ELR (cell line): Measurements from ENCODE around the gene GNG7.
"Not testable (repeated sequence)": the region's sequence is repeated elsewhere in the genome, so short reads cannot be mapped to it uniquely, and the experiment has no call there.

Experiments used
- DNase-seq: peaks from one replicate; pipeline ENCODE4 v3.0.0-alpha.2; 2015; ENCODE audit warnings: low read depth

GNG7 gene

DNA sequence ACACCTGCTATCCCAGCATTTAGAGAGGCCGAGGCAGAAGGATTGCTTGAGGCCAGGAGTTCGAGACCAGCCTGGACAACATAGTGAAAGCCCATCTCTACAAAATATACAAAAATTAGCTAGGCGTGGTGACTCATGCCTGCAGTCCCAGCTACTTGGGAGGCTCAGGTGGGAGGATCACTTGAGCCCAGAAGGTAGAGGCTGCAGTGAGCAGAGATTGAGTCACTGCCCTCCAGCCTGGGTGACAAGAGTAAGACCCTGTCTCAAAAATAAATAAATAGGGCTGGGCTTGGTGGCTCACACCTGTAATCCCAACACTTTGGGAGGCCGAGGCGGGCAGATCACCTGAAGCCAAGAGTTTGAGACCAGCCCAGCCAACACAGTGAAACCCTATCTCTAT is 238.8 kb downstream of the GNG7 start:
- not testable (repeated sequence) for DNase-seq

DNA sequence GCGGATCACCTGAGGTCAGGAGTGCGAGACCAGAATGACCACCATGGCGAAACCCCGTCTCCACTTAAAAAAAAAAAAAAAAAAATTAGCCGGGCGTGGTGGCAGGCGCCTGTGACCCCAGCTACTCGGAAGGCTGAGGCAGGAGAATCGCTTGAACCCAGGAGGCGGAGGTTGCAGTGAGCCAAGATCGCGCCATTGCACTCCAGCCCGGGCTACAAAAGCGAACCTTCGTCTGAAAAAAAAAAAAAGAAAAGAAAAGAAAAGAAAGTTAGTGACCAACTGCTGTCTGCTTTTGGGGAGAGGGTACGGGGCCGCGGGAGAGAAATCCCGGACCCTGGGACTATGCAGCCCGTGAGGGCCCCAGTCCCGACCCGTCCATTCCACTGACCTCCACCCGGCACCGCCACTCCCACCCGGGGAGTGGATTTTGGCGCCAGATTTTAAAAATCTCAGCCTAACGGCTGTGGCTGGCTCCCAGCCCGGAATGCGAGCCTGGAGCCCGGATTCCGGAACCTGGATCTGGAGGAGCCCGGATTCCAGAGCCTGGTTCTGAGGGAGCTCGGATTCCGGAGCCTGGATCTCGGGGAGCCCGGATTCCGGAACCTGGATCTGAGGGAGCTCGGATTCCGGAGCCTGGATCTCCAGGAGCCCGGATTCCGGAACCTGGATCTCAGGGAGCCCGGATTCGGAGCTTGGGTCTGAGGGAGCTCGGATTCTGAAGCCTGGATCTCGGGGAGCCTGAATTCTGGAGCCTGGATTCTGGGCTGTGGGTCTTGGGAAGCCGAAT is 239.7 kb downstream of the GNG7 start:
- peak; percentile 99 for DNase-seq

DNA sequence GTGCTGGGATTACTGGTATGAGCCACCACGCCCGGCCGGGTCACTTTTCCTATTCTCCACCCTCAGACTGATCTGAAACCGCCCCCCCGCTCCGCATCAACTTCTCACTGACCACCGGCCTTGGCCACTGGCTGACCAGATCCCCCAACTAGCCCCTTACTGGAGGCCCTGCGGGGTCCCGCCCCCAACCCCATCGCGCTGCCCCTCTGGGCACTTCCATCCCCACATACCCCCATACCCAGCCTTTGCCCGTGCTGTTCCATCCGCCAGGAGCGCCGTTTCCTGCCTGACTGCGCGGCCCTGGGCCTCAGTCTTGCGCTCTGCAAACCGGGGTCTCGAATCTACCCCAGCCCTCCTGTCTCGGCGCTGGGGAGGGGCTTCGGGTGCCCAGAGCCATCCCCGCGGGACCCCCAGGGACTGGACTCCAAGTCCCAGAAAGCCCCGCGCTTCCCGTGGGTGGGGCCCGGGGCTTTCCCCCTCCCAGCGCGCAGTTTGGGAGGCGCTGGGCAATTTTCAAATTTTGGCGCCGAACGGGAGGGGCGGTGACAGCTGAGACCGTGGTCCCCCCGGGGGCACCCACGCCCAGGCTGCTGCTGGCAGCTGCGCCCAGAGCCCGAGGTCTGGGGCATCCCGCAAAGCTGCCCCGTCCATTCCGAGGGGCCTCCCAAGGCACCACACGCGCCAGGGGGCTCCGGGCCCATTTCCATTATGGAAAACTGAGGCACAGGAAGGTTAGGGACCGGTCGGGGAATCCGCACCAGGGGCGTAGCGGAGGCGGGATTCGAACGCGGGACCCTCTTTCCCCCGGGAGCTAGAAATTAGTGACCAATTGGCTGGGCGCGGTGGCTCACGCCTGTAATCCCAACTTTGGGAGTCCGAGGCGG is 240.5 kb downstream of the GNG7 start:
- DNase-seq = peak; percentile 84
